Measurements from ENCODE around the gene TPRX2. TPM values are rescaled to one million over a fixed set of nuclear protein-coding genes. Genes with fewer than 3 reads are reported as not detected.
"Not testable (repeated sequence)": the region's sequence is repeated elsewhere in the genome, so short reads cannot be mapped to it uniquely, and the experiment has no call there.

The TPRX2 gene
- total RNA-seq, 1 donor from 2014 or later: not detected

GRCh38 chr19:47863514-47863936 is 4.5 kb downstream of the TPRX2 start:
- Histone ChIP-seq H3K27ac (no peak overlapping the region), H3K4me1 (no peaks in the 10 kb centered on the region), H3K36me3 (no peaks in the 10 kb centered on the region), H3K4me3 (no peak overlapping the region), H3K27me3 (ENCODE audit: low read depth) (peaks cover 4% of the 10 kb centered on the region), H3K9me3 (no peaks in the 10 kb centered on the region)
- ATAC-seq: peak; percentile 93 to 94
- TF ChIP-seq, protein P1, sequence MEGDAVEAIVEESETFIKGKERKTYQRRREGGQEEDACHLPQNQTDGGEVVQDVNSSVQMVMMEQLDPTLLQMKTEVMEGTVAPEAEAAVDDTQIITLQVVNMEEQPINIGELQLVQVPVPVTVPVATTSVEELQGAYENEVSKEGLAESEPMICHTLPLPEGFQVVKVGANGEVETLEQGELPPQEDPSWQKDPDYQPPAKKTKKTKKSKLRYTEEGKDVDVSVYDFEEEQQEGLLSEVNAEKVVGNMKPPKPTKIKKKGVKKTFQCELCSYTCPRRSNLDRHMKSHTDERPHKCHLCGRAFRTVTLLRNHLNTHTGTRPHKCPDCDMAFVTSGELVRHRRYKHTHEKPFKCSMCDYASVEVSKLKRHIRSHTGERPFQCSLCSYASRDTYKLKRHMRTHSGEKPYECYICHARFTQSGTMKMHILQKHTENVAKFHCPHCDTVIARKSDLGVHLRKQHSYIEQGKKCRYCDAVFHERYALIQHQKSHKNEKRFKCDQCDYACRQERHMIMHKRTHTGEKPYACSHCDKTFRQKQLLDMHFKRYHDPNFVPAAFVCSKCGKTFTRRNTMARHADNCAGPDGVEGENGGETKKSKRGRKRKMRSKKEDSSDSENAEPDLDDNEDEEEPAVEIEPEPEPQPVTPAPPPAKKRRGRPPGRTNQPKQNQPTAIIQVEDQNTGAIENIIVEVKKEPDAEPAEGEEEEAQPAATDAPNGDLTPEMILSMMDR (IDR thresholded peaks at IDR 0.05): peak; percentile 95
- DNase-seq: peak; percentile 84
- intact Hi-C loops (cut with DNase I): no loop called here

- Histone ChIP-seq H3K9me3 (no peaks in the 10 kb centered on the region), H3K27ac (no peak overlapping the region), H3K36me3 (no peaks in the 10 kb centered on the region), H3K27me3 (ENCODE audit: low read depth) (no peaks in the 10 kb centered on the region), H3K4me1 (no peaks in the 10 kb centered on the region), H3K4me3 (no peak overlapping the region)
- TF ChIP-seq, protein P1 (IDR thresholded peaks at IDR 0.05): no peak
- no peak for DNase-seq
- intact Hi-C loops (cut with DNase I): no loop called here
- no peak for ATAC-seq
These were observed 6.1 kb downstream of the TPRX2 start for GRCh38 chr19:47865166-47865565.

DNA sequence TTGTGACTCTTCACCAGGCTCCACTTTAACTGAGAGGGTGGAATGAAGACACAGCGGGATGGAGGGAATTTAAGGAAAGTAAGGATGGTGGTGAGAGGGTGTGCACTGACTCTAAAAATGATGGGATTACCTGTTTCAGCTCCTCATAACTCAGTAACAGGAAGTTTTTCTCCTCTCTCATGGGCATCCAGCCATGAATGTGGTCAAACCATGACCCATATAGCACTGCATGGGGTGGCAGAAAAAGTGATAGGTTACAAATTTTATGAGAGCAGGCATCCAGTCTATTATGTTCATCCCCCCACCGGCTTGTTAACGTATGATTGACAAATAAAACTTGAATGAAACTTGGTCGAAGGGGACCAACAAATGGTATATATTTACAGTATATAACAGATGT is 19.9 kb downstream of the TPRX2 start:
- Histone ChIP-seq H3K4me1 (no peaks in the 10 kb centered on the region), H3K27me3 (ENCODE audit: low read depth) (peaks cover 12% of the 10 kb centered on the region), H3K27ac (no peak overlapping the region), H3K4me3 (no peak overlapping the region), H3K9me3 (no peaks in the 10 kb centered on the region), H3K36me3 (no peaks in the 10 kb centered on the region)
- DNase-seq (no peak), ATAC-seq (no peak)
- TF ChIP-seq, protein P1 (IDR thresholded peaks at IDR 0.05): no peak
- intact Hi-C loops (cut with DNase I): no loop called here

DNA sequence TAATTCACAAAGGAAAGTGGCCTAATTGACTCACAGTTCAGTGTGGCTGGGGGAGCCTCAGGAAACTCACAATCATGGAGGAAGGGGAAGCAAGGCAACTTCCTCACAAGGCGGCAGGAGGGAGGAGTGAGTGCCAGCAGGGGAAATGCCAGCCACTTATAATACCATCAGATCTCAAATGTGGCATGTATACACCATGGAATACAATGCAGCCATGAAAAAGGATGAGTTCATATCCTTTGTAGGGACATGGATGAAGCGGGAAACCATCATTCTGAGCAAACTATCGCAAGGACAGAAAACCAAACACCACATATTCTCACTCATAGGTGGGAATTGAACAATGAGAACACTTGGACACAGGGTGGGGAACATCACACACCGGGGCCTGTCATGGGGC is 20.4 kb downstream of the TPRX2 start:
- not testable (repeated sequence) for H3K27me3 ChIP-seq (ENCODE audit: low read depth); ATAC-seq

GRCh38 chr19:47881757-47882156 is 22.7 kb downstream of the TPRX2 start:
- intact Hi-C loops (cut with DNase I): no loop called here
- H3K9me3 ChIP-seq: no peaks in the 10 kb centered on the region
- ATAC-seq: no peak

More for the DNA sequence above, 20.4 kb downstream of the TPRX2 start:
- H3K4me3 ChIP-seq; intact Hi-C loops (cut with DNase I); H3K36me3 ChIP-seq; H3K9me3 ChIP-seq; H3K27ac ChIP-seq; H3K4me1 ChIP-seq: not testable (repeated sequence)
- peak; percentile 1 for DNase-seq

GRCh38 chr19:47882890-47883289 is 23.9 kb downstream of the TPRX2 start:
- no peaks in the 10 kb centered on the region for H3K9me3 ChIP-seq
- intact Hi-C loops (cut with DNase I): no loop called here
- H3K27ac ChIP-seq: no peak overlapping the region
- no peaks in the 10 kb centered on the region for H3K4me1 ChIP-seq
- no peaks in the 10 kb centered on the region for H3K36me3 ChIP-seq
- TF ChIP-seq, protein P1 (IDR thresholded peaks at IDR 0.05): no peak
- H3K27me3 ChIP-seq (ENCODE audit: low read depth): peaks cover 4% of the 10 kb centered on the region
- no peak overlapping the region for H3K4me3 ChIP-seq
- ATAC-seq: no peak
- DNase-seq: peak; percentile 13

More at GRCh38 chr19:47881757-47882156, 22.7 kb downstream of the TPRX2 start:
- Histone ChIP-seq H3K4me3 (no peak overlapping the region), H3K36me3 (no peaks in the 10 kb centered on the region), H3K4me1 (no peaks in the 10 kb centered on the region), H3K27ac (no peak overlapping the region), H3K27me3 (ENCODE audit: low read depth) (no peaks in the 10 kb centered on the region)
- TF ChIP-seq, protein P1 (IDR thresholded peaks at IDR 0.05): no peak
- peak; percentile 15 for DNase-seq
